ENCODE measurements around the gene GRAMD1B. TPM values are rescaled to one million over a fixed set of nuclear protein-coding genes. Genes with fewer than 3 reads are reported as not detected.

Gene GRAMD1B
- total RNA-seq, 1 donor from 2014 or later, result 8.8 TPM

- Histone ChIP-seq H3K4me3 (ENCODE audit: low read depth, low read length) (no peak overlapping the region), H3K27me3 (ENCODE audit: control insufficient read depth, insufficient read depth, low read length) (no peaks in the 10 kb centered on the region), H3K36me3 (ENCODE audit: control insufficient read depth, insufficient read depth, low read length) (no peaks in the 10 kb centered on the region)
- no peak for DNase-seq (ENCODE audit: low read depth)
- peak; percentile 30 for TF ChIP-seq CTCF (IDR thresholded peaks at IDR 0.05; ENCODE audit: insufficient read depth, low read length, poor library complexity, severe bottlenecking)
Observed at GRCh38 chr11:123475469-123475868, 45.4 kb downstream of the GRAMD1B start.

- Histone ChIP-seq H3K36me3 (ENCODE audit: control insufficient read depth, insufficient read depth, low read length) (no peaks in the 10 kb centered on the region), H3K4me3 (ENCODE audit: low read depth, low read length) (no peak overlapping the region), H3K27me3 (ENCODE audit: control insufficient read depth, insufficient read depth, low read length) (no peaks in the 10 kb centered on the region)
- TF ChIP-seq CTCF (IDR thresholded peaks at IDR 0.05; ENCODE audit: insufficient read depth, low read length, poor library complexity, severe bottlenecking), result no peak
- DNase-seq (ENCODE audit: low read depth), result no peak
Observed at GRCh38 chr11:123477205-123477907, 47.3 kb downstream of the GRAMD1B start.

- Histone ChIP-seq H3K36me3 (ENCODE audit: control insufficient read depth, insufficient read depth, low read length) (no peaks in the 10 kb centered on the region), H3K4me3 (ENCODE audit: low read depth, low read length) (no peak overlapping the region), H3K27me3 (ENCODE audit: control insufficient read depth, insufficient read depth, low read length) (no peaks in the 10 kb centered on the region)
- no peak for DNase-seq (ENCODE audit: low read depth)
- peak; percentile 75 for TF ChIP-seq CTCF (IDR thresholded peaks at IDR 0.05; ENCODE audit: insufficient read depth, low read length, poor library complexity, severe bottlenecking)
Observed at GRCh38 chr11:123478352-123478987, 48.4 kb downstream of the GRAMD1B start.

- no peak for TF ChIP-seq CTCF (IDR thresholded peaks at IDR 0.05; ENCODE audit: insufficient read depth, low read length, poor library complexity, severe bottlenecking)
- H3K4me3 ChIP-seq (ENCODE audit: low read depth, low read length), result no peak overlapping the region
- DNase-seq (ENCODE audit: low read depth), result no peak
- H3K27me3 ChIP-seq (ENCODE audit: control insufficient read depth, insufficient read depth, low read length), result no peaks in the 10 kb centered on the region
- no peaks in the 10 kb centered on the region for H3K36me3 ChIP-seq (ENCODE audit: control insufficient read depth, insufficient read depth, low read length)
Observed at GRCh38 chr11:123479048-123479837, 49.2 kb downstream of the GRAMD1B start.

- Histone ChIP-seq H3K36me3 (ENCODE audit: control insufficient read depth, insufficient read depth, low read length) (no peaks in the 10 kb centered on the region), H3K27me3 (ENCODE audit: control insufficient read depth, insufficient read depth, low read length) (no peaks in the 10 kb centered on the region), H3K4me3 (ENCODE audit: low read depth, low read length) (no peak overlapping the region)
- DNase-seq (ENCODE audit: low read depth), result no peak
- TF ChIP-seq CTCF (IDR thresholded peaks at IDR 0.05; ENCODE audit: insufficient read depth, low read length, poor library complexity, severe bottlenecking), result no peak
Observed at GRCh38 chr11:123480290-123480815, 50.3 kb downstream of the GRAMD1B start.
